ENCODE data around the gene GNAT1.

The GNAT1 gene

GRCh38 chr3:50215529-50215928 lies 24.1 kb downstream of the GNAT1 start (continued):
- no peak for TF ChIP-seq TCF4 (CRISPR knock-in tag; IDR thresholded peaks at IDR 0.05; ENCODE audit: borderline replicate concordance)
- TF ChIP-seq PPARA (CRISPR knock-in tag; IDR thresholded peaks at IDR 0.05; ENCODE audit: borderline replicate concordance), result no peak
- TF ChIP-seq BACH2 (CRISPR knock-in tag; IDR thresholded peaks at IDR 0.05; ENCODE audit: borderline replicate concordance), result no peak

- ATAC-seq, result no peak
- no peak for TF ChIP-seq CSDC2 (CRISPR knock-in tag; IDR thresholded peaks at IDR 0.05)
- no peak for TF ChIP-seq PPARA (CRISPR knock-in tag; IDR thresholded peaks at IDR 0.05; ENCODE audit: borderline replicate concordance)
- TF ChIP-seq POU6F1 (CRISPR knock-in tag; IDR thresholded peaks at IDR 0.05; ENCODE audit: borderline replicate concordance, low read depth), result no peak
- TF ChIP-seq ZNF565 (CRISPR knock-in tag; conservative IDR thresholded peaks at IDR 0.05; ENCODE audit: low read depth), result no peak
Measured at GRCh38 chr3:50217681-50218080, 26.3 kb downstream of the GNAT1 start.

- no peak for ATAC-seq
- TF ChIP-seq ZNF565 (CRISPR knock-in tag; conservative IDR thresholded peaks at IDR 0.05; ENCODE audit: low read depth), result no peak
- no peak for TF ChIP-seq ZC3H10 (CRISPR knock-in tag; IDR thresholded peaks at IDR 0.05)
- TF ChIP-seq ARNTL (CRISPR knock-in tag; IDR thresholded peaks at IDR 0.05; ENCODE audit: borderline replicate concordance, low read depth), result no peak
- no peak for TF ChIP-seq ZNF8 (CRISPR knock-in tag; IDR thresholded peaks at IDR 0.05)
- no peak for TF ChIP-seq CSDC2 (CRISPR knock-in tag; IDR thresholded peaks at IDR 0.05)
- TF ChIP-seq OSR1 (CRISPR knock-in tag; IDR thresholded peaks at IDR 0.05), result no peak
- no peak for TF ChIP-seq ZNF70 (CRISPR knock-in tag; IDR thresholded peaks at IDR 0.05)
- TF ChIP-seq ESRRG (CRISPR knock-in tag; IDR thresholded peaks at IDR 0.05), result no peak
- TF ChIP-seq POU6F1 (CRISPR knock-in tag; IDR thresholded peaks at IDR 0.05; ENCODE audit: borderline replicate concordance, low read depth), result no peak
- TF ChIP-seq ISL1 (CRISPR knock-in tag; IDR thresholded peaks at IDR 0.05), result no peak
- TF ChIP-seq GLIS3 (CRISPR knock-in tag; IDR thresholded peaks at IDR 0.05), result no peak
- no peak for TF ChIP-seq BACH2 (CRISPR knock-in tag; IDR thresholded peaks at IDR 0.05; ENCODE audit: borderline replicate concordance)
- TF ChIP-seq ZFP3 (CRISPR knock-in tag; IDR thresholded peaks at IDR 0.05), result no peak
- TF ChIP-seq RARB (CRISPR knock-in tag; IDR thresholded peaks at IDR 0.05), result no peak
- no peak for TF ChIP-seq PPARA (CRISPR knock-in tag; IDR thresholded peaks at IDR 0.05; ENCODE audit: borderline replicate concordance)
- TF ChIP-seq ZFP30 (CRISPR knock-in tag; IDR thresholded peaks at IDR 0.05), result no peak
Measured at GRCh38 chr3:50218448-50218847, 27.0 kb downstream of the GNAT1 start.

GRCh38 chr3:50219285-50219684 lies 27.9 kb downstream of the GNAT1 start:
- no peak for ATAC-seq
- no peak for TF ChIP-seq ZFP30 (CRISPR knock-in tag; IDR thresholded peaks at IDR 0.05)
- TF ChIP-seq RARB (CRISPR knock-in tag; IDR thresholded peaks at IDR 0.05), result no peak
- no peak for TF ChIP-seq PATZ1 (CRISPR knock-in tag; IDR thresholded peaks at IDR 0.05; ENCODE audit: borderline replicate concordance)
- no peak for TF ChIP-seq ZC3H10 (CRISPR knock-in tag; IDR thresholded peaks at IDR 0.05)
- no peak for TF ChIP-seq TCF4 (CRISPR knock-in tag; IDR thresholded peaks at IDR 0.05; ENCODE audit: borderline replicate concordance)
- no peak for TF ChIP-seq BACH2 (CRISPR knock-in tag; IDR thresholded peaks at IDR 0.05; ENCODE audit: borderline replicate concordance)
- TF ChIP-seq SNAI2 (CRISPR knock-in tag; IDR thresholded peaks at IDR 0.05), result no peak
- no peak for TF ChIP-seq TOX (CRISPR knock-in tag; IDR thresholded peaks at IDR 0.05; ENCODE audit: borderline replicate concordance)
- no peak for TF ChIP-seq CREB5 (CRISPR knock-in tag; IDR thresholded peaks at IDR 0.05; ENCODE audit: low read depth)
- no peak for TF ChIP-seq TSHZ2 (CRISPR knock-in tag; IDR thresholded peaks at IDR 0.05)

All from SK-N-SH treated with all-trans-retinoic acid at 6 μM for 48 hours (cell line).